HEK293 (cell line): ENCODE results near the gene PHF3.

Experiments
- CTCF ChIA-PET: fragments of 350-600 bp; formaldehyde crosslinking; extraction: SDS; loops from one replicate; lab custom pipeline; 2021; ENCODE audit warnings: antibody characterized with exemption; lab: Yijun Ruan, JAX
- POLR2A ChIA-PET: fragments of 300-600 bp; formaldehyde crosslinking; extraction: SDS; loops from one replicate; lab custom pipeline; 2020; ENCODE audit warnings: antibody characterized with exemption, inconsistent platforms; lab: Yijun Ruan, JAX
- H3K27ac ChIP-seq: fragments of 200-500 bp; sonication (Bioruptor generic); 2 replicates; pipeline ENCODE4 v1.5.1; 2014; ENCODE audit warnings: low read depth, low read length, control low read depth, inconsistent platforms; ENCODE audit errors: extremely low read depth
- H3K36me3 ChIP-seq, 2 experiments: fragments of 200-500 bp in 1 of 2; sonication (Bioruptor generic) in 1 of 2; 1 replicate in 1 of 2; 2 replicates in 1 of 2; pipeline ENCODE4 v1.5.1; 2014 to 2017; ENCODE audit warnings: inconsistent platforms in 2 of 2, low read length in 2 of 2; ENCODE audit not compliant: control insufficient read depth in 2 of 2, insufficient read depth in 1 of 2
- H3K4me1 ChIP-seq: fragments of 200-500 bp; sonication (Bioruptor generic); 2 replicates; pipeline ENCODE4 v1.5.1; 2014; ENCODE audit warnings: mild to moderate bottlenecking, low read length, inconsistent platforms; ENCODE audit not compliant: control insufficient read depth, insufficient read depth
- H3K4me3 ChIP-seq: 2 replicates; pipeline ENCODE4 v1.5.1; 2011; ENCODE audit warnings: low read depth, mild to moderate bottlenecking, control low read depth, low read length, moderate library complexity
- H3K9me3 ChIP-seq: fragments of 200-500 bp; sonication (Bioruptor generic); 2 replicates; pipeline ENCODE4 v1.5.1; 2014; ENCODE audit warnings: low read depth, low read length, inconsistent platforms; ENCODE audit not compliant: control insufficient read depth, insufficient read depth
- TCF7L2 ChIP-seq: IDR thresholded peaks from 2 replicates; pipeline ENCODE4 v1.6.1; 2011; ENCODE audit warnings: low read depth, mild to moderate bottlenecking, inconsistent platforms, low read length, moderate library complexity, borderline replicate concordance
- ZBTB20 ChIP-seq: fragments of 450-650 bp; formaldehyde crosslinking; IDR thresholded peaks from 2 replicates; pipeline ENCODE4 v1.5.1; 2016; ENCODE audit warnings: missing biosample characterization, missing genetic modification characterization
- ZNF112 ChIP-seq: fragments of 450-650 bp; formaldehyde crosslinking; IDR thresholded peaks from 2 replicates; pipeline ENCODE4 v1.5.0; 2017; ENCODE audit warnings: missing biosample characterization, missing genetic modification characterization
- ZNF121 ChIP-seq: fragments of 450-650 bp; formaldehyde crosslinking; IDR thresholded peaks from 2 replicates; pipeline ENCODE4 v1.5.1; 2016; ENCODE audit warnings: missing biosample characterization, missing genetic modification characterization
- ZNF132 ChIP-seq: fragments of 450-650 bp; formaldehyde crosslinking; IDR thresholded peaks from 2 replicates; pipeline ENCODE4 v1.5.1; 2017; ENCODE audit warnings: missing biosample characterization, missing genetic modification characterization, borderline replicate concordance
- ZNF214 ChIP-seq: fragments of 450-650 bp; formaldehyde crosslinking; IDR thresholded peaks from 2 replicates; pipeline ENCODE4 v1.5.1; 2017; ENCODE audit warnings: missing biosample characterization, mild to moderate bottlenecking, missing genetic modification characterization, borderline replicate concordance
- ZNF221 ChIP-seq: fragments of 450-650 bp; formaldehyde crosslinking; IDR thresholded peaks from 2 replicates; pipeline ENCODE4 v1.5.1; 2017; ENCODE audit warnings: missing biosample characterization, missing genetic modification characterization, borderline replicate concordance
- ZNF223 ChIP-seq: fragments of 450-650 bp; formaldehyde crosslinking; IDR thresholded peaks from 2 replicates; pipeline ENCODE4 v1.5.1; 2016; ENCODE audit warnings: missing biosample characterization, missing genetic modification characterization
- ZNF239 ChIP-seq: fragments of 450-650 bp; formaldehyde crosslinking; IDR thresholded peaks from 2 replicates; pipeline ENCODE4 v1.5.1; 2016; ENCODE audit warnings: missing biosample characterization, missing genetic modification characterization
- ZNF311 ChIP-seq: fragments of 450-650 bp; formaldehyde crosslinking; IDR thresholded peaks from 2 replicates; pipeline ENCODE4 v1.5.1; 2017; ENCODE audit warnings: missing biosample characterization, missing genetic modification characterization, borderline replicate concordance
- ZNF335 ChIP-seq: fragments of 450-650 bp; formaldehyde crosslinking; conservative IDR thresholded peaks from 2 replicates; pipeline ENCODE4 v1.5.1; 2016; ENCODE audit warnings: missing biosample characterization, missing genetic modification characterization
- ZNF362 ChIP-seq: fragments of 450-650 bp; formaldehyde crosslinking; IDR thresholded peaks from 2 replicates; pipeline ENCODE4 v1.5.1; 2016; ENCODE audit warnings: missing biosample characterization, missing genetic modification characterization
- ZNF37A ChIP-seq: fragments of 450-650 bp; IDR thresholded peaks from 2 replicates; pipeline ENCODE4 v1.5.1; 2018; ENCODE audit warnings: missing biosample characterization, missing genetic modification characterization
- ZNF404 ChIP-seq: fragments of 450-650 bp; formaldehyde crosslinking; IDR thresholded peaks from 2 replicates; pipeline ENCODE4 v1.5.1; 2017; ENCODE audit warnings: missing biosample characterization, missing genetic modification characterization
- ZNF426 ChIP-seq: fragments of 450-650 bp; formaldehyde crosslinking; IDR thresholded peaks from 2 replicates; pipeline ENCODE4 v1.5.1; 2017; ENCODE audit warnings: missing biosample characterization, missing genetic modification characterization, mild to moderate bottlenecking, inconsistent platforms, moderate library complexity
- ZNF514 ChIP-seq: fragments of 450-650 bp; formaldehyde crosslinking; IDR thresholded peaks from 2 replicates; pipeline ENCODE4 v1.5.1; 2016; ENCODE audit warnings: missing biosample characterization, missing genetic modification characterization
- ZNF596 ChIP-seq: fragments of 450-650 bp; IDR thresholded peaks from 2 replicates; pipeline ENCODE4 v1.5.0; 2018; ENCODE audit warnings: missing biosample characterization, mild to moderate bottlenecking, missing genetic modification characterization, moderate library complexity
- ZNF707 ChIP-seq: fragments of 450-650 bp; formaldehyde crosslinking; IDR thresholded peaks from 2 replicates; pipeline ENCODE4 v1.5.1; 2016; ENCODE audit warnings: missing biosample characterization, missing genetic modification characterization
- ZNF777 ChIP-seq: fragments of 450-650 bp; formaldehyde crosslinking; IDR thresholded peaks from 2 replicates; pipeline ENCODE4 v1.5.1; 2017; ENCODE audit warnings: missing biosample characterization, missing genetic modification characterization, borderline replicate concordance
- ZNF785 ChIP-seq: fragments of 450-650 bp; formaldehyde crosslinking; IDR thresholded peaks from 2 replicates; pipeline ENCODE4 v1.5.1; 2016; ENCODE audit warnings: missing biosample characterization, missing genetic modification characterization
- ZNF792 ChIP-seq: fragments of 450-650 bp; formaldehyde crosslinking; IDR thresholded peaks from 2 replicates; pipeline ENCODE4 v1.5.1; 2016; ENCODE audit warnings: missing biosample characterization, missing genetic modification characterization
- TF ChIP-seq, protein P1 (sequence below): fragments of 450-650 bp; formaldehyde crosslinking; IDR thresholded peaks from 2 replicates; pipeline ENCODE4 v1.5.1; 2016; ENCODE audit warnings: missing biosample characterization, missing genetic modification characterization, borderline replicate concordance
- TF ChIP-seq, protein P2 (sequence below): fragments of 450-650 bp; formaldehyde crosslinking; conservative IDR thresholded peaks from 2 replicates; pipeline ENCODE4 v1.5.1; 2016; ENCODE audit warnings: low read depth, missing biosample characterization, missing genetic modification characterization

Gene PHF3

GRCh38 chr6:63709148-63709547, 73.5 kb downstream of the PHF3 start (continued):
- TF ChIP-seq ZNF514 (tag by site-specific recombination) (no peak), TCF7L2 (no peak), ZNF223 (no peak), ZNF311 (tag by site-specific recombination) (no peak), ZNF214 (tag by site-specific recombination) (no peak), ZNF335 (tag by site-specific recombination) (no peak), ZNF777 (no peak)

GRCh38 chr6:63713332-63713731, 77.7 kb downstream of the PHF3 start:
- TF ChIP-seq ZNF785 (tag by site-specific recombination): no peak
- no peak for TF ChIP-seq ZNF707 (tag by site-specific recombination)
- TF ChIP-seq ZNF792 (tag by site-specific recombination): no peak
- TF ChIP-seq ZNF221 (tag by site-specific recombination): no peak
- TF ChIP-seq, protein P1, sequence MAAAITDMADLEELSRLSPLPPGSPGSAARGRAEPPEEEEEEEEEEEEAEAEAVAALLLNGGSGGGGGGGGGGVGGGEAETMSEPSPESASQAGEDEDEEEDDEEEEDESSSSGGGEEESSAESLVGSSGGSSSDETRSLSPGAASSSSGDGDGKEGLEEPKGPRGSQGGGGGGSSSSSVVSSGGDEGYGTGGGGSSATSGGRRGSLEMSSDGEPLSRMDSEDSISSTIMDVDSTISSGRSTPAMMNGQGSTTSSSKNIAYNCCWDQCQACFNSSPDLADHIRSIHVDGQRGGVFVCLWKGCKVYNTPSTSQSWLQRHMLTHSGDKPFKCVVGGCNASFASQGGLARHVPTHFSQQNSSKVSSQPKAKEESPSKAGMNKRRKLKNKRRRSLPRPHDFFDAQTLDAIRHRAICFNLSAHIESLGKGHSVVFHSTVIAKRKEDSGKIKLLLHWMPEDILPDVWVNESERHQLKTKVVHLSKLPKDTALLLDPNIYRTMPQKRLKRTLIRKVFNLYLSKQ (tag by site-specific recombination): no peak
- TF ChIP-seq ZNF112 (tag by site-specific recombination): no peak
- TF ChIP-seq ZNF132: no peak
- TF ChIP-seq, protein P2, sequence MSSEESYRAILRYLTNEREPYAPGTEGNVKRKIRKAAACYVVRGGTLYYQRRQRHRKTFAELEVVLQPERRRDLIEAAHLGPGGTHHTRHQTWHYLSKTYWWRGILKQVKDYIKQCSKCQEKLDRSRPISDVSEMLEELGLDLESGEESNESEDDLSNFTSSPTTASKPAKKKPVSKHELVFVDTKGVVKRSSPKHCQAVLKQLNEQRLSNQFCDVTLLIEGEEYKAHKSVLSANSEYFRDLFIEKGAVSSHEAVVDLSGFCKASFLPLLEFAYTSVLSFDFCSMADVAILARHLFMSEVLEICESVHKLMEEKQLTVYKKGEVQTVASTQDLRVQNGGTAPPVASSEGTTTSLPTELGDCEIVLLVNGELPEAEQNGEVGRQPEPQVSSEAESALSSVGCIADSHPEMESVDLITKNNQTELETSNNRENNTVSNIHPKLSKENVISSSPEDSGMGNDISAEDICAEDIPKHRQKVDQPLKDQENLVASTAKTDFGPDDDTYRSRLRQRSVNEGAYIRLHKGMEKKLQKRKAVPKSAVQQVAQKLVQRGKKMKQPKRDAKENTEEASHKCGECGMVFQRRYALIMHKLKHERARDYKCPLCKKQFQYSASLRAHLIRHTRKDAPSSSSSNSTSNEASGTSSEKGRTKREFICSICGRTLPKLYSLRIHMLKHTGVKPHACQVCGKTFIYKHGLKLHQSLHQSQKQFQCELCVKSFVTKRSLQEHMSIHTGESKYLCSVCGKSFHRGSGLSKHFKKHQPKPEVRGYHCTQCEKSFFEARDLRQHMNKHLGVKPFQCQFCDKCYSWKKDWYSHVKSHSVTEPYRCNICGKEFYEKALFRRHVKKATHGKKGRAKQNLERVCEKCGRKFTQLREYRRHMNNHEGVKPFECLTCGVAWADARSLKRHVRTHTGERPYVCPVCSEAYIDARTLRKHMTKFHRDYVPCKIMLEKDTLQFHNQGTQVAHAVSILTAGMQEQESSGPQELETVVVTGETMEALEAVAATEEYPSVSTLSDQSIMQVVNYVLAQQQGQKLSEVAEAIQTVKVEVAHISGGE (tag by site-specific recombination): no peak
- TF ChIP-seq ZNF362 (tag by site-specific recombination): no peak
- TF ChIP-seq ZNF404: no peak
- TF ChIP-seq ZNF37A (tag by site-specific recombination): no peak
- TF ChIP-seq ZBTB20 (tag by site-specific recombination): no peak
- no peak for TF ChIP-seq ZNF777
- TF ChIP-seq ZNF596 (tag by site-specific recombination): no peak
- no peak for TF ChIP-seq ZNF426 (tag by site-specific recombination)
- TF ChIP-seq ZNF121 (tag by site-specific recombination): no peak
- no peak for TF ChIP-seq ZNF239 (tag by site-specific recombination)
- peaks cover 38 to 59% of the 10 kb centered on the region in 2 experiments for H3K36me3 ChIP-seq
- no peak overlapping the region for H3K4me3 ChIP-seq
- H3K27ac ChIP-seq: no peak overlapping the region
- CTCF ChIA-PET: no interaction called here
- no peaks in the 10 kb centered on the region for H3K9me3 ChIP-seq
- POLR2A ChIA-PET: no interaction called here
- H3K4me1 ChIP-seq: no peaks in the 10 kb centered on the region
